ENCODE results near the gene ABRACL. TPM values are rescaled to one million over a fixed set of nuclear protein-coding genes. Genes with fewer than 3 reads are reported as not detected.

ABRACL gene
- total RNA-seq, 1 experiment from 2014 or later: 123 TPM

DNA sequence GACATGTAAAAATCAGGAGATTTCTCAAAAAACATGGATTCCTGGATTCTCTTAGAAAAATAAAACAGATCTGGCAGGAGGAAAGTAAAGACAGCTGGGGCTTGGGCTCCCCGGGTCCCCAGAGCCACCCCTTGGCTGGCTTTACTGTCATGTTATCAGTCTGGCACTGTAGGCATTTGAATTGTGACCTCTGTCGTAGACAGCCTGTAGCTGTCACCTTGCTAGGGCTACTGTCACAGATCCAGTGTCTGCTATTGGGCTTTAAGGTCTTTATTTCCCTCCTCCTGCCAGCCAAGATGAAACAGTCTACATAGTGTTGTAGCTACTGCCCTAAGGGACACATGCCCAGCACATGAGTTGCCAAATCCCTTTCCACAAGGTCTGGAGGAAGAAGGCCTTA is 37.5 kb downstream of the ABRACL start:
- Histone ChIP-seq H3K14ac (ENCODE audit: insufficient read depth, low read length) (no peak overlapping the region), H3K79me2 (ENCODE audit: insufficient read depth, low read length) (no peaks in the 10 kb centered on the region), H3K4me2 (ENCODE audit: insufficient read depth, insufficient read length, low read length) (no peak overlapping the region), H4K8ac (replicated peaks; ENCODE audit: insufficient read length, low read depth, low read length) (no peak overlapping the region), H4K5ac (ENCODE audit: insufficient read length, low read depth, low read length) (no peak overlapping the region), H3K9me3 (ENCODE audit: control insufficient read depth, low read depth, low read length) (no peaks in the 10 kb centered on the region), H3K79me1 (ENCODE audit: insufficient read depth, low read depth, low read length, poor library complexity, severe bottlenecking) (no peaks in the 10 kb centered on the region), H2BK12ac (ENCODE audit: insufficient read length, low read depth, low read length) (no peak overlapping the region), H3K23ac (ENCODE audit: insufficient read length, low read depth, low read length) (no peak overlapping the region), H4K20me1 (ENCODE audit: control insufficient read depth, insufficient read depth, insufficient read length) (no peaks in the 10 kb centered on the region), H2BK5ac (ENCODE audit: insufficient read length, low read length) (no peak overlapping the region), H2AK5ac (ENCODE audit: insufficient read length, low read length) (no peak overlapping the region), H3K4ac (ENCODE audit: low read depth, low read length) (no peak overlapping the region), H2BK20ac (ENCODE audit: low read depth, low read length, poor library complexity, severe bottlenecking) (no peak overlapping the region), H2AFZ (ENCODE audit: low read length) (no peak overlapping the region), H3K56ac (ENCODE audit: insufficient read length, low read depth, low read length) (no peak overlapping the region), H3K27me3 (ENCODE audit: insufficient read depth, low read length) (no peaks in the 10 kb centered on the region), H2BK15ac (ENCODE audit: low read depth, low read length) (no peak overlapping the region), H3T11ph (ENCODE audit: low read length) (no peak overlapping the region), H4K91ac (ENCODE audit: insufficient read length, low read depth, low read length) (no peak overlapping the region), H3K9ac (ENCODE audit: extremely low read depth, insufficient read length, low read length) (no peak overlapping the region), H2BK120ac (ENCODE audit: low read depth, low read length, poor library complexity, severe bottlenecking) (no peak overlapping the region), H3K18ac (ENCODE audit: insufficient read length, low read depth, low read length) (no peak overlapping the region), H3K4me1 (ENCODE audit: insufficient read depth, low read length) (no peaks in the 10 kb centered on the region), H3K27ac (ENCODE audit: insufficient read length, low read depth, low read length) (no peak overlapping the region), H3K23me2 (ENCODE audit: insufficient read length, low read depth, low read length, poor library complexity, severe bottlenecking) (no peaks in the 10 kb centered on the region)
- no peak for DNase-seq
- H3K4me1 Mint-ChIP-seq: peaks cover 5 to 7% of the 10 kb centered on the region in 2 experiments
- WGBS (ENCODE audit: extremely low coverage, insufficient read length, low lambda C conversion rate): no CpG with 5 or more reads among the region's 2 CpGs
- H3K4me3 Mint-ChIP-seq: no peak overlapping the region
- TF ChIP-seq, protein P1, sequence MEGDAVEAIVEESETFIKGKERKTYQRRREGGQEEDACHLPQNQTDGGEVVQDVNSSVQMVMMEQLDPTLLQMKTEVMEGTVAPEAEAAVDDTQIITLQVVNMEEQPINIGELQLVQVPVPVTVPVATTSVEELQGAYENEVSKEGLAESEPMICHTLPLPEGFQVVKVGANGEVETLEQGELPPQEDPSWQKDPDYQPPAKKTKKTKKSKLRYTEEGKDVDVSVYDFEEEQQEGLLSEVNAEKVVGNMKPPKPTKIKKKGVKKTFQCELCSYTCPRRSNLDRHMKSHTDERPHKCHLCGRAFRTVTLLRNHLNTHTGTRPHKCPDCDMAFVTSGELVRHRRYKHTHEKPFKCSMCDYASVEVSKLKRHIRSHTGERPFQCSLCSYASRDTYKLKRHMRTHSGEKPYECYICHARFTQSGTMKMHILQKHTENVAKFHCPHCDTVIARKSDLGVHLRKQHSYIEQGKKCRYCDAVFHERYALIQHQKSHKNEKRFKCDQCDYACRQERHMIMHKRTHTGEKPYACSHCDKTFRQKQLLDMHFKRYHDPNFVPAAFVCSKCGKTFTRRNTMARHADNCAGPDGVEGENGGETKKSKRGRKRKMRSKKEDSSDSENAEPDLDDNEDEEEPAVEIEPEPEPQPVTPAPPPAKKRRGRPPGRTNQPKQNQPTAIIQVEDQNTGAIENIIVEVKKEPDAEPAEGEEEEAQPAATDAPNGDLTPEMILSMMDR (conservative IDR thresholded peaks at IDR 0.05): no peak
- H3K36me3 Mint-ChIP-seq (ENCODE audit: insufficient read depth in 1 of 3, low read depth in 3 of 3): no peaks in the 10 kb centered on the region
- H3K9me3 Mint-ChIP-seq: no peaks in the 10 kb centered on the region
- no peak overlapping the region for H3K27ac Mint-ChIP-seq
- H3K27me3 Mint-ChIP-seq (ENCODE audit: low read depth): no peaks in the 10 kb centered on the region; the same call in 1 of the 2 replicates
